ENCODE measurements around the gene TOM1L2.

- TF ChIP-seq CTCF (IDR thresholded peaks at IDR 0.05; ENCODE audit: poor library complexity) (no peak), EZH2phosphoT487 (IDR thresholded peaks at IDR 0.05; ENCODE audit: low read depth, severe bottlenecking, unreplicated experiment) (no peak), EZH2 (IDR thresholded peaks at IDR 0.05; ENCODE audit: borderline replicate concordance) (no peak)
These were observed 120.8 kb downstream of the TOM1L2 start for GRCh38 chr17:17851103-17852002.
